IMR-90 (cell line): ENCODE results near the gene UQCRFS1. TPM values are rescaled to one million over a fixed set of nuclear protein-coding genes. Genes with fewer than 3 reads are reported as not detected.

Experiments
- ATAC-seq: fragments of 200-7000 bp; cut with Tn5 transposase; 2 replicates; pipeline ENCODE4 v1.9.1; 2020; ENCODE audit warnings: low read depth, mild to moderate bottlenecking, moderate library complexity
- BruUV-seq: library from RNA; stranded (reverse); fragments of 400-500 nt; replicated peaks from 2 replicates; lab custom pipeline; 2021; lab: Mats Ljungman, UMichigan
- CTCF ChIA-PET: fragments of 300-600 bp; formaldehyde crosslinking; extraction: SDS; loops from one replicate; lab custom pipeline; 2021; ENCODE audit warnings: antibody characterized with exemption; lab: Yijun Ruan, JAX
- POLR2A ChIA-PET: fragments of 300-600 bp; sonication (Branson Sonifier 250); formaldehyde crosslinking; loops from one replicate; lab custom pipeline; 2022; ENCODE audit warnings: antibody characterized with exemption; ENCODE audit not compliant: unreplicated experiment; lab: Charles Lee
- DNase-seq: peaks from one replicate; pipeline ENCODE4 v3.0.0; 2013
- H2AFZ ChIP-seq: replicated peaks from 2 replicates; pipeline ENCODE3; 2013; ENCODE audit warnings: low read length, mild to moderate bottlenecking; ENCODE audit not compliant: poor library complexity
- H2AK5ac ChIP-seq: 2 replicates; pipeline ENCODE4 v1.6.1; 2013; ENCODE audit warnings: low read depth, low read length, inconsistent platforms
- H2AK9ac ChIP-seq: replicated peaks from 2 replicates; pipeline ENCODE3; 2013; ENCODE audit warnings: mild to moderate bottlenecking, low read depth, low read length, moderate library complexity; ENCODE audit not compliant: poor library complexity
- H2BK120ac ChIP-seq: 2 replicates; pipeline ENCODE4 v1.6.1; 2013; ENCODE audit warnings: low read depth, low read length, inconsistent platforms
- H2BK15ac ChIP-seq: 3 replicates; pipeline ENCODE4 v1.6.1; 2013; ENCODE audit warnings: low read depth, low read length, inconsistent platforms
- H2BK20ac ChIP-seq: 2 replicates; pipeline ENCODE4 v1.6.1; 2013; ENCODE audit warnings: low read depth, mild to moderate bottlenecking, inconsistent platforms, low read length, moderate library complexity
- H2BK5ac ChIP-seq: 2 replicates; pipeline ENCODE4 v1.6.1; 2013; ENCODE audit warnings: mild to moderate bottlenecking, low read depth, low read length, inconsistent platforms; ENCODE audit not compliant: poor library complexity, severe bottlenecking
- H3K14ac ChIP-seq: replicated peaks from 2 replicates; pipeline ENCODE4 v1.6.1; 2013; ENCODE audit warnings: low read depth, low read length, inconsistent platforms
- H3K18ac ChIP-seq: 2 replicates; pipeline ENCODE4 v1.6.1; 2013; ENCODE audit warnings: low read depth, low read length, control low read depth
- H3K23ac ChIP-seq: 2 replicates; pipeline ENCODE4 v1.6.1; 2013; ENCODE audit warnings: low read depth, low read length, inconsistent platforms
- H3K27ac ChIP-seq: 2 replicates; pipeline ENCODE4 v1.5.1; 2013; ENCODE audit warnings: mild to moderate bottlenecking, control low read depth, low read length; ENCODE audit not compliant: insufficient read depth
- H3K27me3 ChIP-seq: 2 replicates; pipeline ENCODE4 v1.6.1; 2013; ENCODE audit warnings: low read length; ENCODE audit not compliant: control insufficient read depth, insufficient read depth
- H3K36me3 ChIP-seq: 2 replicates; pipeline ENCODE4 v1.6.1; 2013; ENCODE audit warnings: low read length, mixed read lengths; ENCODE audit not compliant: control insufficient read depth, insufficient read depth
- H3K4ac ChIP-seq: 2 replicates; pipeline ENCODE4 v1.6.1; 2013; ENCODE audit warnings: low read depth, low read length, inconsistent platforms
- H3K4me1 ChIP-seq: 2 replicates; pipeline ENCODE4 v1.6.1; 2013; ENCODE audit warnings: low read length, mixed read lengths; ENCODE audit not compliant: control insufficient read depth, insufficient read depth
- H3K4me2 ChIP-seq: 2 replicates; pipeline ENCODE4 v1.6.1; 2013; ENCODE audit warnings: low read depth, mild to moderate bottlenecking, control low read depth, low read length, moderate library complexity
- H3K4me3 ChIP-seq: 2 replicates; pipeline ENCODE4 v1.5.1; 2013; ENCODE audit warnings: low read depth, mild to moderate bottlenecking, control low read depth, low read length, moderate library complexity; ENCODE audit not compliant: insufficient read depth
- H3K56ac ChIP-seq: 2 replicates; pipeline ENCODE4 v1.6.1; 2013; ENCODE audit warnings: low read length, inconsistent platforms; ENCODE audit not compliant: insufficient read depth; ENCODE audit errors: extremely low read depth
- H3K79me1 ChIP-seq, 2 experiments: 2 replicates each; pipeline ENCODE4 v1.6.1; 2013; ENCODE audit warnings: low read length in 2 of 2, inconsistent platforms in 1 of 2, low read depth in 1 of 2
- H3K9ac ChIP-seq: 2 replicates; pipeline ENCODE4 v1.6.1; 2013; ENCODE audit warnings: low read depth, low read length, control low read depth
- H3K9me1 ChIP-seq: 2 replicates; pipeline ENCODE4 v1.6.1; 2013; ENCODE audit warnings: low read length, inconsistent platforms; ENCODE audit not compliant: insufficient read depth
- H3K9me3 ChIP-seq: 2 replicates; pipeline ENCODE4 v1.6.1; 2013; ENCODE audit warnings: low read length; ENCODE audit not compliant: control insufficient read depth, insufficient read depth
- H4K20me1 ChIP-seq: 2 replicates; pipeline ENCODE4 v1.6.1; 2013; ENCODE audit warnings: low read length, inconsistent platforms; ENCODE audit not compliant: insufficient read depth
- H4K5ac ChIP-seq: 2 replicates; pipeline ENCODE4 v1.6.1; 2013; ENCODE audit warnings: mild to moderate bottlenecking, low read depth, low read length, control low read depth
- H4K8ac ChIP-seq, 2 experiments: 2 replicates each; pipeline ENCODE4 v1.6.1; 2013; ENCODE audit warnings: low read depth in 2 of 2, low read length in 2 of 2, control low read depth in 1 of 2, inconsistent platforms in 1 of 2
- H4K91ac ChIP-seq: 2 replicates; pipeline ENCODE4 v1.6.1; 2013; ENCODE audit warnings: low read depth, low read length, inconsistent platforms; ENCODE audit not compliant: insufficient read depth
- CEBPB ChIP-seq: IDR thresholded peaks from 2 replicates; pipeline ENCODE4 v1.6.1; 2012; ENCODE audit warnings: low read depth, low read length, improper control_type of control experiment
- CHD1 ChIP-seq: IDR thresholded peaks from 2 replicates; pipeline ENCODE4 v1.6.1; 2012; ENCODE audit warnings: low read depth, low read length, improper control_type of control experiment
- CTCF ChIP-seq: conservative IDR thresholded peaks from 2 replicates; pipeline ENCODE4 v1.5.1; 2012; ENCODE audit warnings: mild to moderate bottlenecking, low read depth, low read length, improper control_type of control experiment
- RAD21 ChIP-seq: IDR thresholded peaks from 2 replicates; pipeline ENCODE4 v1.6.1; 2012; ENCODE audit warnings: low read length, improper control_type of control experiment
- WGBS, 2 experiments: methylation state at CpG; one replicate each; pipeline versions ENCODE4 v1.1.5 to v1.1.7; 2013; ENCODE audit warnings: missing lambda C conversion rate in 2 of 2; ENCODE audit not compliant: insufficient read length in 1 of 2; ENCODE audit errors: extremely low coverage in 2 of 2; 5-methylcytosine and 5-hydroxymethylcytosine counted together
- dilution Hi-C: fragments of 300-500 bp; cut with HindIII; formaldehyde crosslinking; loops from one replicate; pipeline ENCODE4 v1.14.3; 2018; ENCODE audit warnings: low sequenced_read_pairs; ENCODE audit not compliant: unreplicated experiment
- in situ Hi-C: fragments of 300-500 bp; cut with MboI; formaldehyde crosslinking; loops from 3 replicates; pipeline ENCODE4 v1.14.3; 2019; ENCODE audit warnings: low sequenced_read_pairs, inconsistent platforms, mixed read lengths
- intact Hi-C: fragments of 100-400 bp; cut with micrococcal nuclease; formaldehyde crosslinking; loops from 2 replicates; pipeline ENCODE4 v1.10.0; 2022
- polyA plus RNA-seq, 3 experiments: library from polyadenylated mRNA; depleted of rRNA; stranded (reverse); fragments of >200 nt; gene quantifications; 2 replicates each; pipeline ENCODE4 v1.2.3, GENCODE V29; 2012; ENCODE audit warnings: low replicate concordance in 1 of 3
- total RNA-seq: library from RNA; depleted of rRNA; stranded (reverse); fragments of >200 nt; gene quantifications from 2 replicates; pipeline ENCODE4 v1.2.3, GENCODE V29; 2012

Gene UQCRFS1
- total and polyA plus RNA-seq, 2 of the 4 experiments (the other 2 are of a cell fraction): 37.1 to 43.8 TPM

GRCh38 chr19:29260477-29261317 is 47.7 kb upstream of the UQCRFS1 start:
- POLR2A ChIA-PET: no interaction called here
- dilution Hi-C loops (no loop called here), intact Hi-C loops (no loop called here), in situ Hi-C loops (loop anchor here (25.0 kb wide), 1 partner anchor 523 kb away; no protein-coding TSS in a partner anchor)
- Histone ChIP-seq H4K5ac (no peak overlapping the region), H2BK15ac (no peak overlapping the region), H4K20me1 (no peaks in the 10 kb centered on the region), H2BK120ac (no peak overlapping the region), H3K23ac (no peak overlapping the region), H4K91ac (no peak overlapping the region), H3K4ac (no peak overlapping the region), H3K9ac (no peak overlapping the region), H2BK20ac (no peak overlapping the region), H3K4me2 (no peak overlapping the region), H3K36me3 (no peaks in the 10 kb centered on the region), H3K4me1 (no peaks in the 10 kb centered on the region), H3K27me3 (no peaks in the 10 kb centered on the region), H3K56ac (no peak overlapping the region), H3K9me3 (no peaks in the 10 kb centered on the region), H2BK5ac (no peak overlapping the region), H3K9me1 (no peaks in the 10 kb centered on the region), H3K27ac (no peak overlapping the region), H3K4me3 (no peak overlapping the region), H3K18ac (no peak overlapping the region), H3K79me1 (no peaks in the 10 kb centered on the region), H4K8ac (no peak overlapping the region), H3K14ac (no peak overlapping the region), H2AFZ (no peak overlapping the region), H2AK9ac (no peak overlapping the region), H2AK5ac (no peak overlapping the region)
- no CpG with 5 or more reads among the region's 5 CpGs for WGBS, 2 experiments
- TF ChIP-seq CHD1: no peak
- TF ChIP-seq CTCF: peak; percentile 33; the same call in 1 of the 2 replicates
- TF ChIP-seq RAD21: peak; percentile 43
- peak; percentile 72 for TF ChIP-seq CEBPB
- no TSS peak for BruUV-seq
- CTCF ChIA-PET: no interaction called here
- peak; percentile 4 for DNase-seq
- 0 out of 2 replicates have a peak, but pooled peaks have one; percentile 37 for ATAC-seq
